Testis (tissue), 3 donors: ENCODE results near the gene NCBP3. TPM values are rescaled to one million over a fixed set of nuclear protein-coding genes. Genes with fewer than 3 reads are reported as not detected.
A peak's percentile ranks its signal among the peaks of the same experiment; 100 is the strongest.

Source experiments
- DNase-seq: peaks from one replicate; pipeline ENCODE4 v3.0.0-alpha.2; 2019
- H3K27ac ChIP-seq, 2 donors: fragments of 200-600 bp; sonication (generic); one replicate each; pipeline ENCODE4 v1.5.1; 2019
- H3K27me3 ChIP-seq: fragments of 200-600 bp; sonication (generic); one replicate; pipeline ENCODE4 v1.5.1; 2019
- H3K36me3 ChIP-seq: fragments of 200-600 bp; sonication (generic); one replicate; pipeline ENCODE4 v1.5.1; 2017; ENCODE audit warnings: low read depth; ENCODE audit errors: missing control alignments
- H3K4me1 ChIP-seq: fragments of 200-600 bp; sonication (generic); one replicate; pipeline ENCODE4 v1.5.1; 2019
- H3K4me3 ChIP-seq, 2 donors: fragments of 200-600 bp; sonication (generic); one replicate each; pipeline ENCODE4 v1.5.1; 2017 to 2019
- H3K9me3 ChIP-seq: fragments of 200-600 bp; sonication (generic); one replicate; pipeline ENCODE4 v1.5.1; 2017
- CTCF ChIP-seq, 3 experiments: fragments of 450-650 bp in 2 of 3; fragments of 200-600 bp in 1 of 3; sonication (generic) in 1 of 3; IDR thresholded peaks; one replicate each; pipeline ENCODE4 v1.5.1; 2016 to 2019; ENCODE audit warnings: antibody characterized with exemption in 3 of 3, mild to moderate bottlenecking in 2 of 3, moderate library complexity in 1 of 3
- POLR2A ChIP-seq: fragments of 450-650 bp; IDR thresholded peaks from one replicate; pipeline ENCODE4 v1.6.1; 2017; ENCODE audit warnings: antibody characterized with exemption, mild to moderate bottlenecking, moderate library complexity
- WGBS, 2 donors: methylation state at CpG; one replicate each; pipeline ENCODE4 v1.1.5; 2018; 5-methylcytosine and 5-hydroxymethylcytosine counted together
- intact Hi-C: fragments of 100-400 bp; cut with DNase I; formaldehyde crosslinking; loops from one replicate; pipeline ENCODE4 v1.15.1; 2023; ENCODE audit warnings: low total_unique reads
- polyA plus RNA-seq: library from polyadenylated mRNA; stranded (reverse); fragments of 350-450 nt; fragmentation: Illumina TruSeq; extraction: RNeasy Lipid Tissue Mini Kit (QIAGEN cat#74804); gene quantifications from one replicate; pipeline ENCODE4 v1.2.3, GENCODE V29; 2014; ENCODE audit warnings: low read depth, low replicate concordance; ENCODE audit not compliant: insufficient read depth
- total RNA-seq, 2 donors: library from RNA; depleted of rRNA; stranded (reverse); fragments of >200 nt; gene quantifications; one replicate each; pipeline ENCODE4 v1.2.3, GENCODE V29; 2016

The NCBP3 gene
- total and polyA plus RNA-seq, 3 donors from 2014 or later: 37.2 to 61.6 (median 37.7) TPM

GRCh38 chr17:3801347-3801746 lies 44.7 kb downstream of the NCBP3 start:
- DNase-seq: no peak
- H3K27me3 ChIP-seq: no peaks in the 10 kb centered on the region
- 80 to 96% methylated on average over 7 of the region's 7 CpGs for WGBS, 2 donors
- peaks cover 30% of the 10 kb centered on the region for H3K4me1 ChIP-seq
- TF ChIP-seq CTCF (IDR thresholded peaks at IDR 0.05) (no peak), POLR2A (no peak)
- intact Hi-C loops: no loop called here
- no peak overlapping the region for H3K4me3 ChIP-seq
- no peaks in the 10 kb centered on the region for H3K9me3 ChIP-seq
- no peak overlapping the region for H3K27ac ChIP-seq
- H3K36me3 ChIP-seq: no peaks in the 10 kb centered on the region

- H3K4me3 ChIP-seq: no peak within 1 kb of the TSS
- H3K27ac ChIP-seq: no peak within 1 kb of the TSS
- no peaks in the 10 kb centered on the region for H3K36me3 ChIP-seq
- no peaks in the 10 kb centered on the region for H3K9me3 ChIP-seq
- H3K27me3 ChIP-seq: no peaks in the 10 kb centered on the region
- 84 to 91% methylated on average over 5 to 17 of the region's 17 CpGs for WGBS, 2 donors
- intact Hi-C loops: no loop called here
- TF ChIP-seq POLR2A (no peak), CTCF (IDR thresholded peaks at IDR 0.05) (no peak)
- peaks cover 30% of the 10 kb centered on the region for H3K4me1 ChIP-seq
- no peak for DNase-seq
These were observed 45.4 kb downstream of the NCBP3 start, which contains the start of gene ITGAE for GRCh38 chr17:3800362-3801271. ITGAE (minus strand) TSS chr17:3801188; CDS start chr17:3801144, 44 bp downstream.

GRCh38 chr17:3799181-3799945 lies 46.7 kb downstream of the NCBP3 start:
- Histone ChIP-seq H3K27ac (no peak overlapping the region), H3K9me3 (no peaks in the 10 kb centered on the region), H3K36me3 (no peaks in the 10 kb centered on the region), H3K27me3 (no peaks in the 10 kb centered on the region), H3K4me3 (no peak overlapping the region), H3K4me1 (peaks cover 30% of the 10 kb centered on the region)
- WGBS, 2 donors: 71 to 87% methylated on average over 11 to 12 of the region's 12 CpGs
- DNase-seq: no peak
- intact Hi-C loops: no loop called here
- no peak for TF ChIP-seq CTCF (IDR thresholded peaks at IDR 0.05)
- TF ChIP-seq POLR2A: no peak

GRCh38 chr17:3798273-3799180 lies 47.5 kb downstream of the NCBP3 start:
- Histone ChIP-seq H3K27ac (peak overlapping the region in 1 of 2 donors; percentile 24), H3K4me3 (no peak overlapping the region), H3K9me3 (no peaks in the 10 kb centered on the region), H3K27me3 (no peaks in the 10 kb centered on the region), H3K36me3 (no peaks in the 10 kb centered on the region), H3K4me1 (peaks cover 30% of the 10 kb centered on the region)
- DNase-seq: peak; percentile 81
- no peak for TF ChIP-seq POLR2A
- TF ChIP-seq CTCF (IDR thresholded peaks at IDR 0.05): no peak
- intact Hi-C loops: no loop called here
- WGBS, 2 donors: 78 to 90% methylated on average over 15 of the region's 15 CpGs
